HPDE6-E6E7 (cell line): Measurements from ENCODE around the gene TNIK.
A peak's percentile ranks its signal among the peaks of the same experiment; 100 is the strongest.
"Not testable (repeated sequence)": the region's sequence is repeated elsewhere in the genome, so short reads cannot be mapped to it uniquely, and the experiment has no call there.

Experiments used
- DNase-seq: peaks from one replicate; pipeline ENCODE4 v3.0.0; 2011; ENCODE audit warnings: missing footprints; ENCODE audit errors: extremely low spot score

Gene TNIK

DNA sequence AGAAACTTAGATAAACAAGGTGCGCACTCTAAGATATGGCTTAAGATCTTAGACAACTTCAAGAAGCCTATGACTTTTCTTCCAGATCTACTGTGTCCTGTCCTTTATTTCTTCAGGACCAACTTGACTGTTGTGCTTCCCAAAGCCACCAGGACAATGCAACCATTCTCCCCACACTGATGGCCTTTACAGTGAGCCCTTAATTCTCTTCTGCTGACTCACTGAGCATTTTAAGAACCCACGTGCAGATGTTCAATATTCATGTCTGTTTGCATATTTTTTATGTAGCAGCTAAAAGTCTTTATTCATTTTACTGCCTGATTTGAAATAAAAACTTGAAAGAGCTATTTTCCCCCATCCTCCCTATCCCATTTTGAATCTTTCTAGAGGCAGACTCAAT, 330.4 kb downstream of the TNIK start:
- no peak for DNase-seq

DNA sequence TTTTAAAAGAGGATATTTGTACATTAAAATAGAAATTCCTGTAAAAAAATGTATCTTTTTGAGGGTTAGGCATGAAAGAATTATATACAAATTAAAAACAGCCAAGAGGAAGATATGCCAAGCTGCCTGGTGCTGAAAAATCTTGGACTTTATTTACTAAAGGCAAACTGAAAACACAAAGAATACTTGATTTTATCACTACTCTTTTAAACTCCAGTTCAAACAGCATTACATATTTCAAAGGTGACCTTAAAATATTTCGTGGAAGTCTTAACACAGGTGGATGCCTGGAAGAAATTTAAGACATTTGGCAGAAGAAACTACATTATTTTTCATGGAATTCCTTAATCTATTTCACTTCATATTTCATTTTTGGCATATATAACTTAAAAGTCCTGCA, 332.6 kb downstream of the TNIK start:
- no peak for DNase-seq

DNA sequence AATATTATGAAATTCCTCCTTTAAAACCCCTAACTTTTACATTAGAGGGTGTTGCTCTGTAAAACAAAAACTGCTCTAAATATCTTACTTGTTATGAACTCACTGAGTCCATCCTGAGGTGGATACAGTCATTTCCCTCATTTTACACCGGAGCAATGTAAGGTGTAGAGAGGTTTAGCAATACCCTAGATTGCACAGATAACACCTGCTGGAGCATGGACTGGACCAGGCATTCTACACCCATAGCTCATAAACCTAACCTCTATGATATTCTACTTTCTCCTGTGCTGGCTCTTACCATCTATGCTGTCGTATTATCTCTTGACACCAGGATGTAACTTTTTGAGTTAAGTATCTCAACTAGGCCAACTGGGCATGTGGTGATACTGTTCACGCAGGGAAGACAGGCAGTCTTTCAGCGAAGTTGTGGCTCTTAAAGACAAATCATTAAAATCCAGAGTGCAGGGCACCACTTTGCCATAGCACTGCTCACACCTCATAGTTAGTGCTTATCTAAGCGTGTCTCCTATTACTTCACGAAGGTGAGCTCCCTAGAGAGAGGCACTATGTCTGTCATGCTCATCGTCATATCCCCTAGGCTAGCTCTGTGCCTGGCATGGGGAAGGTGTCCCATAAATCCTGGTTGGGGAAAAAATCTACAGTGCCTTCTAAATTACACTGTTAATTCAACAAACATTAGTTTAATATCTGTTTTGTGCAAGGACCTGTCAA, 333.6 kb downstream of the TNIK start:
- DNase-seq: no peak

DNA sequence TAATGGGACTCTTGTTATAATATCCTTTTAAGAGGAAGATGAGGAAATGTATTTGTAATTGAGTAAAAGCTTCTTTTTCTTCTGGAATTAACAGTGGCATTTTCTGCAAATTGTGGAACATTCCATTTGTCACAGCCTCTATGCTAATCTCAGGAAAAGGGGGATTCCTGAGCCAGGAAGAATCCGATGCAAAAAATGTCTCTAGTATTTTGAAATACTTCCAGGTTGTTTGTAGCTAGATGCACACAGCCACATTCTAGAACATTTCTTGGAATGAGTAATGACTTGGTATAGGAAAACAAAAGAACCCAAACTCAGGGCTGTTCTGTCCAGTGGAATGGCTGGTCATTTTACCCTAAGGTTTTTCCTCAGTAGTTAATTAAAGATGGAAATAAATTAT, 335.2 kb downstream of the TNIK start:
- DNase-seq: no peak

DNA sequence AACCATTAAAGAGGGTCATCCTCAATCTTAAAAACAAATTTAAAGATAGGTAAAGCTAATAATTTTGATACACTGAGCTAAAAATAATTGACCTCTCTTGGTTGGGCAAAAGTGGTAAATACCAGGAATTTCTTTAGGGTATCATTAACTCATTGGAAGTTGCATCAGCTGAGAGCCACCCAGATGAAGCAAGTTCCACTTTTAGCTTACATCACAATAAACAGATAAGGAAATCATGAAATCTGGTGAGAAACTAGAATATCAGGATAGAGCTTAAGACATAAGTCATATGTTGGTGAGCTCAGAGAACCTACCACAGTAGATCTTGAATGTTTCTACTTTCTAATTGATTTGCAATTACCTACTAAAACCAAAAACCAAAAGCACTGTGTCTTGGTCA, 336.3 kb downstream of the TNIK start:
- DNase-seq: no peak

DNA sequence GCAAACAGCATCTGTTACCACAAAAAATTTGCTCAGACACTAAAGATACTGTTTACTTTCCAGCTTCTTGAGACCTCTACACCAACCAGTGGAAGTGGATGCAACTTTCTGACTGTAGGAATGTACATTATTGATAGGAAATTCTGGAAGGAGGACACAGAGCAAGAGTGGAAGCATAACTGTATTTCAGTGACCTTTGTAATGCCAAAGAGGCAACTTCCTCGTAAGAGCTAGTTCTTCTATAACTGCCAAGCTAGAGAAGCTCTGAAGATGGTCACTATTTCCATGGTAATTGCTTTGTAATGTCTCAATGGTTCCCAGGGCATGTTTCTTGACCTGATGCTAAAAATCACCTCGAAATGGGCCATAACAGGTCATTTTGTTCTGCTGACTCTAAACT, 337.3 kb downstream of the TNIK start:
- DNase-seq: no peak

DNA sequence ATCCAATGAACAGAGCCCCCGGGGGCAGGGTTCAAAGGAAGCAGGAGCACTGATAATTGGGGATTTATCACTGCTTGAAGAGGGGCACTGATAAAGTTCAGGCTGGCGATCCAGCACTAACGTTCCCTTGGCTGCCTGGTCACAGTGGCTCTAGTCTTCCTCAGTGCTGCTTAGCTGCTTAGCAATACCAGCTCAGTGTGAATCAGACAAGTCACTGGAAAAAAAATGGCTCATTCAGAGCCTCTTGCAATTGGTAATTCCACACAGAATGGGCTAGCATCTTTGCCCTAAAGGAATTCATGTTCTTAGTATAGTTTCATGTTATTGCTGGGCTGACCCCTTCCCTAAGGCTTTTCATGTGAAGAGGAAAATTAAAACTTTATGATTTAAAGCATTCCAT, 338.0 kb downstream of the TNIK start:
- DNase-seq: no peak

DNA sequence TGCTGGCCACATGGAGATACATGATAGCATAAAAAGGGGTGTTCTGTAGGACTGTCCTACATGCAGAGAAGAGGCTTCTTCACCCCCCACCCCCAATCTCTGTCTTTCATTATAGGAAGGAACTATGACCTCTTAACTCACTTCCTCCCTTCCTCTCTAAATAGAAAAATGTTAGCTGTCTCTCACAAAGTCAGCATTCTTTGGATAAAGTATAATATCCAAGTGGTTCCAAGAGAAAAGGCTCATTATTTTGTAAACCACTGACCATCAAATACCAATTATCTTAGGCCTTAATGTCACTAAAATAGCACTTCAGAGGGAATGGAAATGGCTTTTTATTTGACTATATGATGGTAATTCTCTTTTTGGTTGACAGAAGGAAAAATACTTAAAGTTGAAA, 338.4 kb downstream of the TNIK start:
- no peak for DNase-seq

DNA sequence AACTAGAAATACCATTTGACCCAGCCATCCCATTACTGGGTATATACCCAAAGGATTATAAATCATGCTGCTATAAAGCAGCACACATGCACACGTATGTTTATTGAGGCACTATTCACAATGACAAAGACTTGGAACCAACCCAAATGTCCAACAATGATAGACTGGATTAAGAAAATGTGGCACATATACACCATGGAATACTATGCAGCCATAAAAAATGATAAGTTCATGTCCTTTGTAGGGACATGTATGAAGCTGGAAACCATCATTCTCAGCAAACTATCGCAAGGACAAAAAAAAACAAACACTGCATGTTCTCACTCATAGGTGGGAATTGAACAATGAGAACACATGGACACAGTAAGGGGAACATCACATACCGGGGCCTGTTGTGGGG, 340.8 kb downstream of the TNIK start:
- not testable (repeated sequence) for DNase-seq

DNA sequence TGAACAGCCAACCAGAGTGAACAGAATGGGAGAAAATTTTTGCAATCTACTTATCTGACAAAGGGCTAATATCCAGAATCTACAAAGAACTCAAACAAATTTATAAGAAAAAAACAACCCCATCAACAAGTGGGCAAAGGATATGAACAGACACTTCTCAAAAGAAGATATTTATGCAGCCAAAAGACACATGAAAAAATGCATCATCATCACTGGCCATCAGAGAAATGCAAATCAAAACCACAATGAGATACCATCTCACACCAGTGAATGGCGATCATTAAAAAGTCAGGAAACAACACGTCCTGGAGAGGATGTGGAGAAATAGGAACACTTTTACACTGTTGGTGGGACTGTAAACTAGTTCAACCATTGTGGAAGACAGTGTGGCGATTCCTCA, 341.2 kb downstream of the TNIK start:
- not testable (repeated sequence) for DNase-seq

DNA sequence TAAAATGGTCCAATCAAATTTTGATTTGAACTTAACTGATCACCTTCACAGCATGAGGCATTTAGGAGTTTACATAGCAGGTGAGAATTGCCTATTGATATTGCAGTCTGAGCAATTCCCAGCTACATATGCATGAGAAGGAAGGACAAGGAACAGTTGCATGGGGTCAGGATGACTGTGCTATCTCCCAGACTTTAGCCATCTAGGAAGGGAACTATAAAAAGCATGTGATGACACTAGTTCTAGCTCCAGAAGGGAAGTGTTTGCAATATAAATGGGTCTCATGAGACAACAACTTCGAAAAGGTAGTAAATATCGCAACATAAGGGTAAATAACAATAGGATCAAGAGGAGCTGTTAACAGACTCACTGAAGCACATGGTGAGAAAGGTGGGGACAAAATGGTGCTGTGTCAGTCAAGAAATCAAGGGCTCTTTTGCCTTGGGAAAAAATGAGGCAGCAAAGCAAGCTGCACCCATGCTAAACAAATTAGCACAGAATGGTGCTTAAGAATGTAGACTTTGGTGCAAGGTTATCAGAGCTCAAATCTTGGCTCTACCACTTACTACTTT, 343.3 kb downstream of the TNIK start:
- DNase-seq: no peak

DNA sequence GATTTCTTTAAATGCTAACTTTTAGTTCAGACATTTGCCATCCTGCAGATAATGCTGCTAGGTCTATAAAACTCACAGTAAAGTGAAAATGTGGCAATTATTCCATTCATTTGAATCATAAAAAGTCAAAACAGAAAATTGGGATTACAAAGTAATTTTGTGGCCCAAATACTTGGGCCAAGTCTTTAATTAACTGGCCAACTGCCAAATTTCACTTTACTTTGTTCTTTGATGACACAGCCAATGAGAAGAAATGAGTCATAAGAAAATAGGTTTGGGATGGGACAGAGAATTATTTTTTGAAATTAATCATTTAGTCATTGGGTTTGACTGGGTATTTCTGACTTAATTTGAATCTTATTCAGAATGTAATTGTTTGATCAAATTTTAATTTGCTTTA, 343.8 kb downstream of the TNIK start:
- DNase-seq: no peak

DNA sequence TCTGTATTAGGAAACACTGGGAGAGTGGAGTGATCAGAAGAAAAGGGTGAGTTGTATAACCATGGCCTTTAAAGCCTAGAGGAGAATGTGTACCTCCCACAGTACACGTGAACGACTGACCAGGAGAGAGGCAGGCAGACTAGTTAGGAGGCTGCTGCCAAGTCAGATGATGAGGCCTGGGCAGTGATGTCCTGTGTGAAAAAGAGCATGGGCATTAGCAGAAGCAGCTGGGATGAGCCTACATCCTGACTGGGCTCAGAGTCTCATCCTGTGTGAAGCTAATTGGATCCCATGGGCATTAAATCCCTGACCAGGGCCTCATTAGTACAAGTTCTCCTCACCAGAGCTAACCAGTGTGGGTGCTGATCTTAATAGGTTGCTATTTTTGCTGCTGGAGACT, 344.5 kb downstream of the TNIK start:
- DNase-seq: no peak

DNA sequence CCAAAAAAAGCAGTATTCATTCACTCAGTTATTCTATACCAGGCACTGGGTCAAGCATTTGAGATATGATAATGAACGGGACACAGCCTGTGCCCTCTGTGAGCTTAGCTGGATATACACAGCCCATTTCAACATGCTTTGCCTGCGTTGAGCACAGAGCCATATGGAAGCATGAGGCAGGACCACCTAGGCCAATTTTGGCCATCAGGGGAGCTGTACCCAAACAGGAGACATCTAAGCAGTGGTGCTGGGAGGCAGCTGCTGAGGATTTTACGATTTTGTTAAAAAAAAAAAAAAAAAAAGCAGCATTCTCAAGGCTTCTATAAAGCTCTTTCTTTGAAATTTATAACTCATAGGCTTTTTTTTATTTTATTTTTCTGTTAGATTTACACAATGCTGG, 346.5 kb downstream of the TNIK start:
- DNase-seq: no peak

DNA sequence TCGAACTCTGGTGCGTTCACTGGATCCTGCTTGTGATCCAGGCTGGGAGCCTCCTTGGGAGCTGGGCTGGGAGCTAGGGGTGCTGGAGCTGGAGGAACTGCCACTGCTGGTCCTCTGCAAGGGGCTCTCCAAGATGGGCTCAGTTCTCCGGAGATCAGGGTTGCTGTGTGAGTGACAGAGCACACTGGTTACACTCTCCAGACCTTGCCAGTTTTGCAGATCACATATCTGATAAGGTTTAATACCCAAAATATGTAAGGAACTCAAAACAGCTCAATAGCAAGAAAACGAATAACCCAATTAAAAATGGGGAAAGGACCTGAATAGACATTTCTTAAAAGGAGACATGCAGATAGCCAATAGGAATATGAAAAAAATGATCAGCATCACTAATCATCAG, 349.5 kb downstream of the TNIK start:
- no peak for DNase-seq

DNA sequence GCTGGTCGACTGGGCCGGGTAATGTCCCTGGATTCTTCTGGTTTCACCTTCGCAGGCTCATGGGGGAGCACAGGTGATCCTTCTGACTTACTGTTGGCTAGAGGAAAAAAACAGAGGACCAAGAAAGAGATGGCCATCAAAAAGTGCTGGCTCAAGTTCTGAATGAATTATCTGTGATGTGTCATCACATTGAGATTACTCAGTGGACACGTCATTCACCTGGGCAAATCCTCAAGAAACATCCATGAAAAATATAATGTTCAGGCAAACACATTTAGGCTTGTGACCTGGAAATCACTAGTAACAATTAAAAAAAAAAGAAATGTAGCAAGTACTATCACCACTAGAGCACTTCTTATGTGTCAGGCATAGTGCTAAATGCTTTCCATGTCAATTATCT, 352.1 kb downstream of the TNIK start:
- DNase-seq: peak; percentile 59

DNA sequence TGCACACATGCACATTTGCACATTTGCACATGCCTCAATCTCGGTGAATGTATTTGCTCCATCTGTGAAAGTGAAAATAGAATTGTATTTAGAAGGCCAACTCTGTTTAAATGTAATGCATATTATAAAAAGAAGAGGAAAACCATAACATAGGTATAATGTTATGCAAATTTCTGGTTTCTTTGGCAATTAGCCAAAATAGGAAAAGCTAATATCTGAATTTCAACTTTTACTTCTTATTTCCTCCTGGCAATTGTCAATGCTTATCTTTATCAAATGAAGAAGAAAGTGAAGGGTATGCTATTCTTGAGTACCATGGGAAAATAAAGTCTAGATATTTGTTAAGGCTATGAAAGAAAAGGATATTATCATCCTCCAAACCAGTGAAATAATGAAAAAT, 357.0 kb downstream of the TNIK start:
- no peak for DNase-seq

DNA sequence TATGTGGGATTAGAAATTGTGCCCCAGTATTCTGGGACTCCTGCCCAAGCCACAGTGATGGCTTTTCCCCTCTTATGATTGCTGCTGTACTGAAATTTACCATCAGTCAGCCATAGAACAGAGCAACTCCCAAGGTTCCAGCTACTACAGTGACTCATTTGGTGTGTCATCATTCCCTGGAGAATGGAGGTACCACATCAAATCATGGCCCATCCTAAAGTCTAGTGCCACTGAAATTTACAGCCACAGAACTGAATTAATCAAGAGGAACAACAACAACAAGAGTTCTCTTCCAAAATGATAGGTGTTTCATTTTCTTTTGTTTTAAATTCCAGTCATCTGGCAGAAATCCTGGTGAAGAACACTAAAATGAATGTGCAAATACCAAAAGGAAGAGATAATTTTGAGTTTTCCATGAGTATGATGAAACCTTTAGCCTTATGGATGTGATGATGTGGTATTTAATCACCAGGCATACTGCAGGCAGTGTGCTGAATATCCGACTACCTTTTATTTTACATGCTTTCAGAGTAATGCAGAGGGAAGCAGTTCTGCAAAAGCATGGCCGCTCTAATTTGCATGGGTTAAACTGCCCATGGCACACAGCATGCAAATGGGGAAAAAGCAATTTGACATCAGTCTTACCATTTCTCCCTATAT, 358.1 kb downstream of the TNIK start:
- DNase-seq: peak; percentile 7

DNA sequence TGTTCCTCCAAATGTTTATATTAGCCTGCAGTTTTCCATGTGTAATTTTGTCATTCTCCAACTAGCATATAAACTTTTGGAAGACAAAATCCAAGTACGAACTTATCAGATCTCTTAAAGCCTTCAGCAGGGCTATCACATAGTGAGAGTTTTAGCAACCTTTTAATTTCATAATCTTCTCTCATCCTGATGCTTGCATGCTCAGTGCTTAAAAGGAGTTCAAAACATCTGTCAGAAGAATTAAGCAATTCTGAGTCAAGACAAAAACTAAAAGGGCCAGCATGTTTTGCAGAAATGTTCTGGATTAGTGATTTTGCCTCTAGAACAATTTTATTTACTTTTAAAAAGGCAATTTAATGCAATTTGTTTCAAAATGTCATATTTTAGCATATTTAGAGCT, 360.3 kb downstream of the TNIK start:
- DNase-seq: no peak

DNA sequence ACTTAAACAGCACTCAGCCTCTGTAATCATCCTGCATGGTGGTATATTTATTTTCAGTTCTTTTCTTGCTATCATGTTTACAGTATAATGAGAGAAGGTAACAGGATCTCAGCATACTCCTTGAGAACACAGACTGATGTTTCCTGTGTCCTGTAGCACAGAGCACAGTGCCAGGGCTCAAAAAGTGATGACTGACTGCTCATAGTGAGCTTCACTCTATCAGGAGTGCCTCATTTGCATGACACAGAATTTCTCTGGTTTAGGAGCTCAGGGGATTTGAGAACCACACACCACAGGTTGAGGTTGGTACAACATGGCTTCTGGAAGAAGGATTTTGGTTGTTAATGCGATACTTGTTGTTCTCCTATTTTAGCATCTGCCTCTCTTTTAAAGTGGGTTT, 365.1 kb downstream of the TNIK start:
- no peak for DNase-seq

DNA sequence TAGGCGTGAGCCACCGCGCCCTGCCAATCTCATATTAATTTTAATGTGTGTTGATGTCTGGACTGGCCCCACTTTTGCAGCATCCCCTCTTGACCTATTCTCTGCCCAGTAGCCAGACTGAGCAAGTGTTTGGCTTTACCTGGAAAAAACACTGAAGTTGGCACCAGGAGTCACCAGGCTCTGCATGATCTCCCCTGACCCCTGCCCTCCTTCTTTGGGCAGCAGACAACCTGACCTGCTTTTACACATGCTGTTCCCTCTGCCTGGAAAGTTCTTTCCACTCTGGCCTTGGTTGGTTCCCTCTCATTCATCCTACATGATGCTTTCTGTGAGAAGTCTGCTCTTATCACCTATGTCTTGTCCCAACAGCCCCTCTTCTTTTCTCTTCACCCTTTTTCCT, 365.8 kb downstream of the TNIK start:
- no peak for DNase-seq

DNA sequence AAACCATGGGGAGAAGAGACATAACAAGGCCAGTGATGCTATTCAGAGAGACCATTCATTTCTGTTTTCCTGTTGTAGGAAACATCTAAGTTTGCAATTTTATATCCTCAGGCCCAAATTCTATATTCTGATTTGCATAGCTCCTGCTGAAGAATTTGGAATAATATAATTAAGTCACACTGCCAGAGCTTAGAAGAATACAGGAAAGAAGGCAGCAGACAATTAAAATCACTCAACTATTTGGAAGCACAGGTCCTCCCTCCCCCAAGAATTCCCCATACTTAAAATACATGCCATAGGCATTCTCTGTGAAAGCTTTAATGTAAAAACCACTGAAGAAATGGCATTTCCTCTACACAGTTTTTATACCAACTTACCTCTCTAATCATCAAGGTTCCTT, 366.7 kb downstream of the TNIK start:
- DNase-seq: no peak

DNA sequence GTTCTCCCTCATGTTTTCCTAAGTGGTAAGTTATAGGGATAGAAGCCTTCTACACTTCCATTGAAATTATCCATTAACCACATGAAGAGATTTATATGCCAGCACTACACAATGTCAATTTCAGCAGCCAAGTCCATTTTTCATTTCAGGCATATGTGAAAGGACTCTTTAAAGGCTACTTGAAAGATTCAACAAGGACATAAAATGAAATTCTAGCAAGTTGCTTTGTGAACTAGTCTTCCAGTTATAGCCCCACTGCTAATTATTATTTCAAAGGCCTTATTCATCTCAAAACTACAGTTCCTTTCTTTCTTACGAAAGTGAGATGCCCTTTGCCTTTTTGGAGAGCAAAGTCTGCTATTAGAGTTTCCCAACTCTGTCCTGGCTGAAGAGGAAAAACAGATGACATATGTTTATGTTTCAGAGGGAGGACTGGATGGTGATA, 367.7 kb downstream of the TNIK start:
- DNase-seq: no peak
